Stimulated activated memory B cell treated with anti-CD40 and anti-IgM and Interleukin-4, amounts not matched to agents 10 μg/mL and 1 μg/mL and 100 μg/mL, for 72 hours (primary cell): Measurements from ENCODE around the gene TSFM.

Source experiments
- ATAC-seq: fragments of 150-1000 bp; cut with Tn5 transposase; 2 replicates; pipeline ENCODE4 v1.10.0; 2021
- H3K27ac Mint-ChIP-seq: one replicate; pipeline ENCODE4 v1.8.0; 2022; ENCODE audit warnings: mild to moderate bottlenecking, mixed read lengths
- H3K27me3 Mint-ChIP-seq: one replicate; pipeline ENCODE4 v1.8.0; 2022; ENCODE audit warnings: mixed read lengths
- H3K36me3 Mint-ChIP-seq: one replicate; pipeline ENCODE4 v1.8.0; 2022; ENCODE audit warnings: mixed read lengths
- H3K4me1 Mint-ChIP-seq: one replicate; pipeline ENCODE4 v1.8.0; 2022; ENCODE audit warnings: mixed read lengths
- H3K4me3 Mint-ChIP-seq: one replicate; pipeline ENCODE4 v1.8.0; 2022; ENCODE audit warnings: mild to moderate bottlenecking, moderate library complexity, mixed read lengths
- H3K9me3 Mint-ChIP-seq: one replicate; pipeline ENCODE4 v1.8.0; 2022; ENCODE audit warnings: mixed read lengths

The TSFM gene

DNA sequence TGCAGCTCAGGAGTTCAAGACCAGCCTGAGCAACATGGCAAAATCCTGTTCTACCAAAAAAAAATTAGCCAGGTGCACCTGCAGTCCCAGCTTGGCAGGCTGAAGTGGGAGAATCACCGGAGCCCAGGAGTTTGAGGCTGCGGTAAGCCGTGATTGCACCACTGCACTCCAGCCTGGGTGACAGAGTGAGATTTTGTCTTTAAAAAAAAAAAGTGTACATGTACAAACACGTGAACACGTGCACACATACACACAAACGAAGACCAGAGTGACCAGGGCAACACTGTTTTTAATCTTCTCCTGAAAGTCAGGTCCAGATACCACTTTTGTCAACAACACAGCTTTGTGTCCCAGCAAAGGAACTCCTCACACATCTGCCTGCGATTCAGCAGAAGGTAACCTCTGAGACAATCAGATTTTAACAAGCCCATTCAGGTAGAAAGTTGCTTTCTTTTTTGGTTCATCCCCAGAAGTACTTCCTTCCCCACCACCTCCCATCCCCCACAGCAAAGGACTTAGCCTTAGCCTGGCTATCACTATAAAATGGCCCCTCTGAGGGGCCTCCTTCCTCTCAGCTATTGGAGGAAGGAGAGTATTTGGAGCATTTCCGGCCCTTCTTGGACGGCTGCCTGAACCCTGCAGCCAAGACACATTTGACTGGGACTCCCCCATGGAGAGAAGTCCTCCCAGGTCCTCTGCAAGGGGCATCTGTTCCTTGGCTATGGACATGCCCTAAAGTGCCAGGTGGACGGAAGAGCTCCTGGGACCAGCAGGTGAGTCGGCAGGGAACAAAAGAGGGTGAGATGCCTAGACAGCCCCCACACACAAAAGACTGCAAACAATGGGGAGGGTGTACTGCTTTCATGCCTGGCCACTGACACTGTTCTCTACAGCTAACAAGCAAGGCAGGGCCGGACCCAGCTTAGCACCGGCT is 54.1 kb downstream of the TSFM start:
- peak overlapping the region; percentile 77 for H3K27ac Mint-ChIP-seq
- peaks cover 96% of the 10 kb centered on the region for H3K4me1 Mint-ChIP-seq
- H3K4me3 Mint-ChIP-seq: peak overlapping the region; percentile 51
- no peaks in the 10 kb centered on the region for H3K27me3 Mint-ChIP-seq
- H3K9me3 Mint-ChIP-seq: no peaks in the 10 kb centered on the region
- peak; percentile 42 for ATAC-seq
- no peaks in the 10 kb centered on the region for H3K36me3 Mint-ChIP-seq

DNA sequence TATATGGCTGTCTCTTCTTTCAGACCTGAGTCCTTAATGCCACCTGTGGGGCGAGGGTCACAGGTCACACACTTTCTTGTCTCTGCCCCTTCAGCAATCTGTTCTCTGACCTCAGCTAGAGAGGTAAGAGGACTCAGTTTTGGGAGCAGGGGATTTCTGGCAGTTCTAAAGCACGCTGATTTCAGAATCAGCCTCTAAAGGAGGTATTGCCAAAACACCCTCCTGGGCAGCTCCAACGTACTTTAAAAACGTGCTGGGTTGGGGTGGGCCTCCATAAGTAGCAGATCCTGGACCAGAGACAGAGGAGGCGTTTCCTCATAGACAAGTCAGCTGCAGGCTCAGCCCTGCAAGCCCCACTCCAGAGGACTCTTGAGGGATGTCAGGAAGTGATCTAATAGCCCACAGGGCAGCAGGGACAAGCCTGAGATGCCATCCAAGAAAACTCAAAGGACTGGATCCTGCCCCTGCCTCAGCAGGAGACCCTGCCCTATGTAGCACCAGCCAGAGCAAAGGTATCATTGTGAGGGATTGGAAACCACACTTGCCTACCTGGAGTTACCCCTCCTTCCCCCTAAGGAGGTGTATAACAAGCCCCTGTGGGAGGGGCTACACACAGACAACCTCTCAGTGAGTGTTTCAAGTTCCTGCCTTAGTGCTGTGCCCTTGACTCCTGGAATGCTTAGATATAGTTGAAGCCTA is 55.4 kb downstream of the TSFM start:
- peak; percentile 37 for ATAC-seq
- H3K9me3 Mint-ChIP-seq: no peaks in the 10 kb centered on the region
- H3K27ac Mint-ChIP-seq: peak overlapping the region; percentile 73
- H3K36me3 Mint-ChIP-seq: no peaks in the 10 kb centered on the region
- no peaks in the 10 kb centered on the region for H3K27me3 Mint-ChIP-seq
- H3K4me3 Mint-ChIP-seq: peak overlapping the region; percentile 52
- peaks cover 96% of the 10 kb centered on the region for H3K4me1 Mint-ChIP-seq

DNA sequence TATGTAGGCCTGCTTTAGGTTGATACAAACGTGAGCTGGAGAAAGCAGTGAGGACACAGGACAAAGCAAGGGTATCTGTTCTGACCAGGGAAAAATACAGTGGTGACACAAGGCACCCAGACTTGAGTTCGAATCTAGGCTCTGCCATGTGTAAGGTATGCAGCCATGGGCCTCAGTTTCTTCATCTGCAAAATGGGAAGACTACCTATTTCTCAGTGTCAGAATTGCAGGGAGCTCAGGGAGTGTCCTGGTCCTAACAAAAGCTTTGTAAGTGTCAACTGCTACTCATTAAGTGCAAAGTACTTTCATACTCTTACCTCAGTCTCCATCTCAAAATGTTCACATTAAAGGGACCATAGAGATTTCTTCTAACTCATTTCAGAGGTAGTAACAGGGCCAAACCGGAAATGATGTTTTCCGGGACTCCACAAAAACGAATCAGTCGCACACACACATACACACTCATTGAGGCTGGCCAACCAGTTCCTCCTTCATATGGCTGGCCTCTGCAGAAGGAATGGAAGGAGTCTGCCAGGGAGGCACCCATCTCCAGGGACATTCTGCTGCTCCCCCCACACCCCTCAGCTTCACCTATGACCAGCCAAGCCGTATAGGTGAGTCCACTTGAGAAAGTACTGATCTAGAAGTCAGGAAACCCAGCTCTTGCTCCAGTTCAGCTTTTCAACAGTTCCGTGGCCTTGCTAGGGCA is 56.2 kb downstream of the TSFM start:
- Mint-ChIP-seq H3K36me3 (no peaks in the 10 kb centered on the region), H3K27ac (peak overlapping the region; percentile 63), H3K4me3 (no peak overlapping the region), H3K4me1 (peaks cover 96% of the 10 kb centered on the region), H3K9me3 (no peaks in the 10 kb centered on the region), H3K27me3 (no peaks in the 10 kb centered on the region)
- peak; percentile 54 for ATAC-seq

DNA sequence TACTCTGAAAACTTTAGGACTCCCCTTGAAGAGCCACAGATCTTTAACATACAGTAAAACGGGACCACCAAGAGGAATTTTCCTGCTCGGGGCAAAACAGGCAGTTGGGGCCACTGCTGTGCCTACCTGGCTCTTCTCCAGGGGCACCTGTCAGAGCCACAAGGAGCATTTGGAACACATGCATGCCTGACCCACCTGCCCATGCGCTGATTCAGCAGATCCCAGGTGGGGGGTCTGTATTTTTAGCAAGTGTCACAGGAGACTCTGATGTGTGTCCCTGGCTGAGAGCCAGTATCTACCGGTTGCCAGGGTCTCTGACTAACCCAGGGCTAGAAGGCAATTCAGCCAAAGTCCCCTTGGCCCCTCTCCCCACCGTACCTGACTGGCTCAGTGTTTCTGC is 57.4 kb downstream of the TSFM start:
- no peaks in the 10 kb centered on the region for H3K27me3 Mint-ChIP-seq
- H3K4me1 Mint-ChIP-seq: peaks cover 97% of the 10 kb centered on the region
- no peaks in the 10 kb centered on the region for H3K36me3 Mint-ChIP-seq
- no peaks in the 10 kb centered on the region for H3K9me3 Mint-ChIP-seq
- no peak overlapping the region for H3K4me3 Mint-ChIP-seq
- peak overlapping the region; percentile 63 for H3K27ac Mint-ChIP-seq
- no peak for ATAC-seq

DNA sequence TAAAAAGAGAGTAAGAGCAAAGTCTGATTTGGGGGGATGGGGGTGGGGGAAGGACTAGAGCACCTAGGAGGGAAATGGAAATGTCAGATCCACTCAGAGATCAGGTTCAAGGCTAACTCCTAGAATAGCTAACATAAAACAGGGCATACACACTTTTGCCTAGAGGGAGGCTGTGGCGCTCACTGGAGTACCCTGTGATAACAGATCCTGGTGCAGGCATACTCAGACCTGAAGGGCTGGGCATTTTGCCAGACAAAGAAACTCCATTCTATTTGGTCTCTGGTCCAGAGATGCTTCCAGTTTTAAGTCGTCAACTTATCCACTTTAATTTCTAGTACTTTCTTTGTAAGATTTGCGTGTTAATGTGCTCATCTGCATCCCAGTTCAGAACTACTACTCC is 58.1 kb downstream of the TSFM start:
- no peaks in the 10 kb centered on the region for H3K9me3 Mint-ChIP-seq
- H3K4me1 Mint-ChIP-seq: peaks cover 90% of the 10 kb centered on the region
- no peaks in the 10 kb centered on the region for H3K36me3 Mint-ChIP-seq
- no peak for ATAC-seq
- no peaks in the 10 kb centered on the region for H3K27me3 Mint-ChIP-seq
- H3K27ac Mint-ChIP-seq: peak overlapping the region; percentile 63
- H3K4me3 Mint-ChIP-seq: no peak overlapping the region

DNA sequence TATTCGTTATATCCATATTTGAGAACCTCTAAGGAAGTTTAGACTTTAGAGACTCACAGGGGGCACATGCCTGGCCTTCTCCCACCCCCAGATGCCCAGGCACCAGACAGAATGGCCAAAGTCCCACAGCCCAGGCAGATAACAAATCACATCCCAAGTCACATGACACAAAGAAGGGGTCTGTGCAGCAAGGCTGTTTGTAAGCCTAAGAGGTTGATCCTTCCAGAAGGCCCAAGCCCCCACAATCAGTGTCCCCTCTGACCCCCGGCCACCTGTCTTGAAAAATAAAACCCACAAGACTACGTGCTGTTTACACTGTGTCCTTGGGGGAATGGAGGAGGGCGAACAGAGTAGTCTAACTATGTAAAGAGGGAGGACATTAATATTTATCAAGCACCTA is 58.9 kb downstream of the TSFM start:
- ATAC-seq: no peak
- Mint-ChIP-seq H3K36me3 (no peaks in the 10 kb centered on the region), H3K9me3 (no peaks in the 10 kb centered on the region), H3K4me3 (no peak overlapping the region), H3K4me1 (peaks cover 83% of the 10 kb centered on the region), H3K27ac (peak overlapping the region; percentile 63), H3K27me3 (no peaks in the 10 kb centered on the region)

DNA sequence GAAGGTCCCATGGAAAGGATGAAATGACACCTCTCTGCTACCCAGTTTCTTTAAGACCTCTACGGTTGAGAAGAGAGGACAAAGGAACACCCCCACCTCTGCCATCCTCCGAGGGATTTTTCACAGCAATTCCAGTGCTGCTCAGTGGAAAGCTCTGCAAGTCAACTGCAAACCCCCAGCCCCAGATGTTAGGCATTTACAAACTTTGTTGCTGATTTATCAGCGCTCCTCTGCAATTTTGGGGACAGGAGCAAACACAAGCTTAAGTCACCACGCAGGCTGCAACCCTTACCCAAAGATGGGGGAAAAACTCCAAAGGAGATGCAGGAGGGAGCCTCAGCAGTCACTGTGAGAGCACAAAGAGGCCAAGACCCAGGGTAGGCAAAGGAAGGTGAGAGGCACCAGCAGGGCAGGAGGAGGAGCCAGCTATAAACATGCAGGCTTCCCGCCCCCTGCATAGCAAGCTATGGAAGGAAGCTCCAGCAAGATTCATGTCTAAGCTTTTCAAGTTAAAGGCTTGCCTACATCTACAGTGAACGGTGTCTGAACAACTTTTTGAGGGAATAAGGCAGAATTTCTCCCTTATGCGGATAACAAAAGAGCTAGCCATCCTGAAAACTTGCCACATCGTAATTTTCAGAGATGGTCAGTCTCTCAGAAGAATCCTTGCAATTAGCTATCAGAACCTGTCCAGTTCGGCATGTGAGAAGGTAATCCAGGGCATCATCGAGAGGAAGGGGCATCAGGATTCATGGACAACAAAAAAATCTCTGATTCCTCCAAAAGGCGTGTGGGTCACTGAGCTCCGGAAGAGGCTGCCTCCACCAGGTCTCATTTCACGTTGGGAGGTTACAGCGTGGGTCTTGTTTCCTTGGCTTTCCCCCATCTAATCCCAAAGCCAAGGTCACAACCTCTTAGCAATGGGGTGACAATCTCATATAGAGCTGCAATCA is 60.0 kb downstream of the TSFM start:
- H3K4me1 Mint-ChIP-seq: peaks cover 78% of the 10 kb centered on the region
- no peaks in the 10 kb centered on the region for H3K36me3 Mint-ChIP-seq
- peak overlapping the region; percentile 63 for H3K27ac Mint-ChIP-seq
- H3K9me3 Mint-ChIP-seq: no peaks in the 10 kb centered on the region
- peak overlapping the region; percentile 58 for H3K4me3 Mint-ChIP-seq
- H3K27me3 Mint-ChIP-seq: no peaks in the 10 kb centered on the region
- no peak for ATAC-seq

DNA sequence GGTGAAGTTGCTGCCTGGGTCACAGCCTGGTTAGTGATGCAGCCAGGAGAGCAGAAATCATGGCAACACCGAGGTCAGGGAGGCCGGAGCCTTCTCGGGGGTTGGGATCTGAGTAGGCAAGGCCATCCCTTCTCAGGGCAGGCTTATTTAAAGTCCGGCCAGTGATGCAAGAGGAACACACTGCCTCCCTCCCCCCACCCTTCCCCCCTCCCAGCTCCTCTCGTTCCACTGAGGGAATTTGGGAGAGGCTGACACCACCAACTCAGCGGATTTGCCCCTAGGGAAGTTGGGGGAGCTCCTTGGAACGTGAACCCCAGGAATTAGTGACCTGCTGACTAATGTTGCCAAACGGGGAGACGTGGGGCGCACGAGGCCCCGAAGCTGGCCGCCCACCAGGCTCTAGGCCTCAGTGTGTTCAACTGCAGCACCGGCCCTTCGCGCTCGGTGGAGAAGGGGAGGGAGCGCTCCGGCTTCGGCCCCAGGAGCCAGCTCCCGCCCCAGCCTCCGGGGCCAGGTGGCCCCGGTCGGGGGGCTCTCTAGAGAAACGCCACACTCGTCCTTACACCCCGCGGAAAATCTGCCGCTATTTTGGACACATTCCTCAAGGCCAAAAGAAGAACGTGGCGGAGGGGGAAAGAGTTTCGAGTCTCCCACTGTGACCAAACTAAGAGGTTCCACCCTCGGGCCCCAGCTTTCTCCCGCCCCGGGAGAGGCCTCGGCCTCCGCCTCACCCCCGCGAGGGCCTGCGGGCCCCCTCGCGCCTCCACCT is 62.3 kb downstream of the TSFM start:
- H3K4me3 Mint-ChIP-seq: peak overlapping the region; percentile 89
- H3K36me3 Mint-ChIP-seq: no peaks in the 10 kb centered on the region
- H3K27ac Mint-ChIP-seq: peak overlapping the region; percentile 63
- no peak for ATAC-seq
- H3K4me1 Mint-ChIP-seq: peaks cover 61% of the 10 kb centered on the region
- no peaks in the 10 kb centered on the region for H3K27me3 Mint-ChIP-seq
- no peaks in the 10 kb centered on the region for H3K9me3 Mint-ChIP-seq

DNA sequence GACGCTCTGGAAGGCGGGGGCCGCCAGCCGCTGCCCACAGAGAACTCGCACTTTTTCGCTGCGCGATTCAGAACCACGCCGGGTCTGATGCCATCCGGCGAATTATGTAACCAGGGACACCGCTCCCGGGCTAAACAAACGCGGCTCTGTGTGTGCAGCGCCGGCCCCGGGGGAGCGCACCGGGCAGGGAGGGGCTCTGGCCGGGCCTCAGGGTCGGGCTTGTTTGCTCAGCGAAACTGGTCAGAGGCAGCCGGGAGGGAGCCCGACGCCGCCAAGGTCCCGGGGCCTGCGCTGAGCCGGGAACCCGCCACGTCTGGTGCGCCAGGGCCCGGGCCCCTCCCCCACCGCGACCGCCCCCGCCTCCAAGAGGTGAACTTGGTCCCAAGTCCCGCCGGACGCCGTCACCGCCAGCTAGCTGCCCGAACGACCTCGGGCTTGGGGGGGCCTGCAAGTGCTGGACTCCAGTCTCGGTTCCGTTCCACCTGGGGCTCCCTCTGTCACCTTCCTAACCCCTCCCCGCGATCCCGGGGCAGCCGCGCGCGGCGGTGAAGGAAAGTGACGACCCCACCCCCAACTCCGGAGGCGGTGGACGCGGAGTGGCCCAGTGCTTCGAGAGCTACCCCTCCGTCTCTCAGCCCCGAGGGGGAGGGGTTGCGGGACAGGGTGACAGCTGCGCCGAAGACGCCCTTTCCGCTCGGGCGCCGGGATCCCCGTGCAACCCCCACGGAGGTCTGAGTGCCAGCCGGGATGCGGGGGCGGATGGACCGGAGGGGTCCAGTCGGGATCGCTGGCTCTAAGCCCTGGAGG is 63.1 kb downstream of the TSFM start:
- H3K9me3 Mint-ChIP-seq: no peaks in the 10 kb centered on the region
- H3K4me1 Mint-ChIP-seq: peaks cover 55% of the 10 kb centered on the region
- H3K27me3 Mint-ChIP-seq: no peaks in the 10 kb centered on the region
- H3K36me3 Mint-ChIP-seq: no peaks in the 10 kb centered on the region
- ATAC-seq: peak; percentile 55
- peak overlapping the region; percentile 89 for H3K4me3 Mint-ChIP-seq
- H3K27ac Mint-ChIP-seq: peak overlapping the region; percentile 63

DNA sequence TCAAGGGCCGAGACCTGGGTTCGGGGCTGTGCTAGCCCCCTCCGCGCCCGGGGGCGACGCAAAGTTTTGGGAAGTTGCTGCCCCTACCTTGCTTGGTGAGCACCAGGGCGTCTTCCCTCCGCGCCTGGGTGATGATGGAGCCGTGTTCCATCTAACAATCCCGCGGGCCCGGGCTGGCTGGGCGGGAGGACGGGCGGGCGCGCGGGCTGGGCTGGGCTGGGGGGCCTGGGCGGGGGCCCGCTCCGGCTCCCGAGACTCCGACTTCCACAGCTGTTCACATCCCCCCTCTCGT is 63.6 kb downstream of the TSFM start:
- no peak for ATAC-seq
- Mint-ChIP-seq H3K4me3 (peak overlapping the region; percentile 89), H3K9me3 (no peaks in the 10 kb centered on the region), H3K27ac (peak overlapping the region; percentile 63), H3K4me1 (peaks cover 55% of the 10 kb centered on the region), H3K27me3 (peaks cover 1% of the 10 kb centered on the region), H3K36me3 (no peaks in the 10 kb centered on the region)

DNA sequence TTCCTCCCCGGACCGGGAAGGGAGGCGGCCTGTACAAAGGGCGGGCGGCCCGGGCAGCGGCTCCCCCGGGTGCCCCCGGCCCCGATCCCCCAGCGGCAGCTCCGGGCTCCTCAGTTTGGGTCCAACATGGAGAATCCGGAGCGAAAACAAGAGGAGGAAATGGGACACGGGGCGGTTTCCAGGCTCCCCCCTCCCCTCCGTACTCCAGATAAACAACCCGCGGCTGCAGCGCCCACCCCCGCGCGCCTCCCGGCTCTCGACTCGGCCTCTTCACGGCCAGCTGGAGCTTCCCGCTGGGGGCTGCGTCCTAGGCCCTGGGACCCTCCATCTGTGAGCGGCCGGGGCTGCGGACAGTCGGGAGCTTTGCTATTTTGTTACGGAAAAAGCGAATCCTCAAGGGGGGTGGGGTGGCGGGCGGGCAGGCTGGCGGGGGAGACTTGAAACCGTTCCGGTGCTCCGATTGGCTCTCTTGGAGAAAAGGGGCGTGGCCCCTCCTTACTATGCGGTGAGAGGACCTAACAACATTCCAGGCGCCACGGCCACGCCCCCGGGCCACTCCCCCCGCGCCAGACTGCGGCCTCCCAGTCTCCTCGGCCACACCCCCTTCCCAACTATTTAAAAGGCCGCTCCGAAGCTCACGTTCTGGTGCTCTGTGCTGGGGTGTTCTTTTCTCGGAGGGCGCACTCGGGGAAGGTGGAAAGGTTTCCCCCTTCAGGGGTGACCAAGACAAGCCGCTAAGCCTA is 64.2 kb downstream of the TSFM start, which contains the start of gene CTDSP2:
Gene CTDSP2 (minus strand): TSS at position 153 of the 743 bp plus-strand sequence. CDS start 294 bp downstream, outside the sequence.
- Mint-ChIP-seq H3K4me1 (peaks cover 55% of the 10 kb centered on the region), H3K4me3 (peak within 1 kb of the TSS; percentile 89), H3K9me3 (no peaks in the 10 kb centered on the region), H3K36me3 (no peaks in the 10 kb centered on the region), H3K27ac (peak within 1 kb of the TSS; percentile 63), H3K27me3 (peaks cover 6% of the 10 kb centered on the region)
- ATAC-seq: peak; percentile 80
